Nucleus accumbens (tissue), 56 donors: Measurements from ENCODE around the gene LARP4B.

ENCODE experiments used
- DNase-seq, 56 donors: peaks; one replicate each; lab custom pipeline; 2025; lab: John Stamatoyannopoulos, UW

LARP4B gene

DNA sequence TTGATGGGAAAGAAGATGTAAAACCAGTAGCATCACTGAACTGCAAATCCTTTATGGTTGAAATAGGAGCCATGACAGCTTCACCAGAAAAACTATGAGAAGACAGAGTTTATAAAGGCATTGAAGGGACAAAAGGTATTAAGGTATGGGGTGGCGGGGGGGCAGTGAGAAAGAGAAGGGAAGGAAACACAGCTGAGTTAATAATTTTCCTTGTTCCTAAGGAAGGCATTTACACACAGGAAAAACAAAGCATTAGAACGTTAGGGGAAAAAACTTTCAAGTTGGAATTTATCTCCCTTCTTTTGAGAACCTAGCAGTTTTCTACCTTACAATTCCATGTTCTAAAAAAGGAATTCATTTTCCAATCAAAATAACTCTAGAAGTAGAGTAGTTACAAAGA is 4.4 kb downstream of the LARP4B start:
- DNase-seq, result no peak

- DNase-seq, result no peak
Observed at GRCh38 chr10:926075-926698, 5.3 kb downstream of the LARP4B start.

DNA sequence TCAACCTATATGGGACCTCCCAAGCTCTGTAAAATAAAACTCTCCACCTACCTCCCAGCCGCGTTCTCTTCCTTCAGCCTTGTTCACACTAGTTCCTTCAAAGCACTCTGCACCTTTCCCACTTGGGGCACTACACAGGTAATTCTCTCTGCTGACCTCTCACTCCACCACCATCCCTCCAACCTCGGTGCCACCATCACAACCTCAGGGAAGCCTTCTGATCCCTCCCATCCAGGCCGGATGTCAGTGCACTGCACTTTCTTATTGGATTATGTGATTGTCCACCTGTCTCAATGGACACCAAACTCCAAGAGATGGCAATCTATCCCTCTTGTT is 7.0 kb downstream of the LARP4B start:
- DNase-seq, result no peak

- DNase-seq, result no peak
Observed at GRCh38 chr10:923844-924523, 7.5 kb downstream of the LARP4B start.

DNA sequence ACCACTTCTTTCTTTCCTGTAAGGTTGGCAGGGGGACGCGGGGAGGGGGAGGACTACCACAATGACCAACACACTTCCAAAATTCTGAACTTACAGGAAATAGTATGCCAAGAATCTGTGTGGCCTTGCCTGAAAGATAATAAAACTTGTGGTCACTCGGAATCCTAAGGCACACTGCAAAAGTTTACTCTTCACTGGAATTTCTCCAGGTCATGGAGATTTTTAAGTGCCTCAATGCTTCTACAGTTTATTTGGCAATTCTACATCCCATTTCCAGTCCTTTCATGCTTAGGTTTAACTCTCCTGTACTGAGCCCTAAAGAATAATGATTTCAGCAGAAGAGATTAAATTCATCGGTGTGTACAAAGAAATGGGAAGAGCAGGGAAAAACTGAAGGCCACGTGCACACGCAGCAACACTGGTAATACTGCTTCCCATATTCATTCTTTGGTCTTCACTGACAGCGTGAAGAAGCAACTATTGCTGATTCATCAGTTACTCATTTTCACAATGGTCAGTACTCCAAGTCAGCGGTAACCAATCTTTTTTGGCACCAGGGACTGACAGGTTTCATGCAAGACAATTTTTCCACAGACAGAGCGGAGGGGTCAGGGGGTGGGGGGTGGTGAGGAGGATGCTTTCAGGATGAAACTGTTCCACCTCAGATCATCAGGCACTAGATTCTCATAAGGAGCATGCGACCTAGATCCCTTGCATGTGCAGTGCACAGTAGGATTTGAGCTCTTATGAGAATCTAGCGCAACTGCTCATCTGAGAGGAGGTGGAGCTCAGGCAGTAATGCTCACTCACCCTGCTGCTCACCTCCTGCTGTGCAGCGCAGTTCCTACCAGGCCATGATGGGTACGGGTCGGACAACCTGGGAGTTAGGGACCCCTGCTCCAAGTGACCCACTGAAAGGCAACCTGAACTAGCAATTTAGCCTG is 9.8 kb downstream of the LARP4B start:
- no peak for DNase-seq

DNA sequence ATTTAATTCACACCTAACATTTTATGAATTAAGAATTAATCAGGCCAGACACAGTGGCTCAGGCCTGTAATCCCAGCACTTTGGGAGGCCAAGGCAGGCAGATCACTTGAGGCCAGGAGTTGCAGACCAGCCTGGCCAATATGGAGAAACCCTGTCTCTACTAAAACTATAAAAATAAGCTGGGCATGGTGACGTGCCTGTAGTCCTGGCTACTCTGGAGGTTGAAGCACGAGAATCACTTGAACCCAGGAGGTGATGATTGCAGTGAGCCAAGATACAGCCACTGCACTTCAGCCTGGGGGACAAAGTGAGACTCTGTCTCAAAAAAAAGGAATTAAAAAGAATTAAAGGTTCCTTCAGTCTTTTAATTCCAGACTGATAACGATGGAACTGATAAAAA is 11.1 kb downstream of the LARP4B start:
- no peak for DNase-seq

DNA sequence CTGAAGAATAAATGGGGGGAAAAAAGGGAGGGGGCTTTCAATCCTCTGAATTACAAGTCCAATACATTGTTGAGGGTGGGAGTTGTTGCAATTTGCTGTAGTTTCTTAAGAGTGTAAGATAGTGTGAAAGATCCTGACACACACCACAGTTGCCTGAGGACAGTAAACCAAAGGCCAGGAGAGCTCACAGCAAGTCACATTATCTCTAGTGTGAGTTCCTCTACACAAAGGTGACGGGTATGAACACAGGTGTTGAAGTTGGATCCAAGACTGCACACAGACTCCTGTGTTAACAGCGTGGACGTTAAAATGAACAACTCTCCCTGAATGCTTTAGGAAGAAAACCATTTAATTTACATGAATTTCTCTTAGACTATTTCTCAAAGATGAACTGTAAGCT is 12.0 kb downstream of the LARP4B start:
- DNase-seq, result no peak

DNA sequence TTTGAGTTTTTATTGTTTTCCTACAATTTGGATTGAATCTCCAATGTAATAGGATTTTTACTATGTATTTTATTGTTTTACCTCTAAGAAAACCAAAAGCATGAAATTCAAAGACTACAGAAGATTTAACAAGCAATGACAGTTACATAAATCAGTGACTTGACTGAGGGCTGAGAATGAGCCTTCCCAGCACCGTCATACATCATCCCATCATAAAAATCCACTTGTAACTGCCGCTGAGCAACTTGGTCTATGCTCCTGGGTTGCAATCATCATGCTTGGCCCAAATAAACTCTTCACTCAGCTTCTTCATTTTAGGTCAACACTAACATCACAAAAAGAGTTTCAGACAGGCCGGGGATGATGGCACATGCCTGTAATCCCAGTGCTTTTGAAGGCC is 13.5 kb downstream of the LARP4B start:
- no peak for DNase-seq

DNA sequence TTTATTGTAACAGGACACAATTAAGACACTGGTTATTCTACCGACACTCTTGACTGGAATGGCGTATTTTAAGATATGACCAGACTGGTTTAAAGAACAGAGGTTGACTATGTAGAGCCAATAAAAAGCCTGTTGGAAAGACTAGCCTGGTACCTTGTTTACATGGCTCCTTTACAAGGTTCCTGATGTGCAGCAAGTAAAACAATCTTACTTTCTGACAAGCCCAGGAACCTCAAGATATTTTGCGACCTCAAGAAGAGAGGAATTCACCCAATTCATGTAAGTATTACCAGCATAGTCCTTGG is 14.1 kb downstream of the LARP4B start:
- DNase-seq, result no peak

GRCh38 chr10:916716-917415 is 14.6 kb downstream of the LARP4B start:
- DNase-seq, result no peak

GRCh38 chr10:909831-910230 is 21.7 kb downstream of the LARP4B start:
- DNase-seq, result no peak

- no peak for DNase-seq
Observed at GRCh38 chr10:905972-906371, 25.5 kb downstream of the LARP4B start.

DNA sequence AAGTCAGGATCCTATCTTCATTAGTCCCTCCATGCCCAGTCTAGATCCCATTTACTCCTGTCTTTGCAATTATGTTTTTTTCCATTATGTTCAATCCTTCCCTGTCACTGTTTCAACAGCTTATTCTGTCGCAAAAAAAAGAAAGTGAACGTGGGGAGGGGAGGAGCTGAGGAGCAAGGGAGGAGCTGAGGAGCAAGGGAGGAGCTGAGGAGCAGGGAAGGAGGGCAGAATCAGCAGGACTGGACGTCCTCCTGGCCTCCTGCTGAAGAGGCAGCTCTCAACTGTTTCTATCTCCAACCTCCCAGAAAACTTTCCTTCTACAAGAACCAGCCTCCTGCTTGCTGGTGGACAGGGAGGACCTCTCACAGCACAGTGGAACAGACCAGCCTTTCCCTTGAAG is 26.0 kb downstream of the LARP4B start:
- no peak for DNase-seq

DNA sequence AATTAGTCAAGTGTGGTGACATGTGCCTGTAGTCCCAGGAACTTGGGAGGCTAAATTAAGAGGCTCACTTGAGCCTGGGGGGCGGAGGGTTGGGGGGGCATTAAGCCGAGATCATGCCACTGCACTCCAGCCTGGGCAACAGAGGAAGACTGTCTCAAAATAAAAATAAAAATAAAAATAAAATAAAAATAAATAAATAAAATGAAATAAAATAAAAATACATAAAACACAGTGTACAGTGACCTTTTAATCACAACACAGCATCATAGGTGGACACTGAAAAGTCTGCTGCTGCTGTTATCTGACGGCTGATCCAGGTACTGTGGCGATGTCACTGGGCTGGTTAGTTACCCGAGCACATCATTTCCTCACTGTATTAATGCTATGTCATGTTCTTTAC is 27.1 kb downstream of the LARP4B start:
- no peak for DNase-seq

GRCh38 chr10:898141-898540 is 33.4 kb downstream of the LARP4B start:
- no peak for DNase-seq

DNA sequence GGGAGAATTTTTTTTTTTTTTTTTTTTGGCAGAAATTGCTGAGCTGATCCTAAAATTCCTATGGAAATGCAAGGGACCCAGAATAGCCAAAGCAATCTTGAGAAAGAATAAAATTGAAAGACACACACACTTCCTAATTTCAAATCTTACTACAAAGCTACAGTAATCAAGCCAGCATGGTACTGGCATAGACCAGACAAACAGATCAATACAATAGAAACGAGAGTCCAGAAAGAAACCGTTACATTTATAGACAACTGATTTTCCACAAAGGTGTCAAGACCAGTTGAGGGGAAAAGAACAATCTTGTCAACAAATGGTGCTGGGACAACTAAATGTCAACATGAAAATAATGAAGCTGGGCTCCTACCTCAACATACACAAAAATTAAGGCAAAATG is 34.5 kb downstream of the LARP4B start:
- no peak for DNase-seq

DNA sequence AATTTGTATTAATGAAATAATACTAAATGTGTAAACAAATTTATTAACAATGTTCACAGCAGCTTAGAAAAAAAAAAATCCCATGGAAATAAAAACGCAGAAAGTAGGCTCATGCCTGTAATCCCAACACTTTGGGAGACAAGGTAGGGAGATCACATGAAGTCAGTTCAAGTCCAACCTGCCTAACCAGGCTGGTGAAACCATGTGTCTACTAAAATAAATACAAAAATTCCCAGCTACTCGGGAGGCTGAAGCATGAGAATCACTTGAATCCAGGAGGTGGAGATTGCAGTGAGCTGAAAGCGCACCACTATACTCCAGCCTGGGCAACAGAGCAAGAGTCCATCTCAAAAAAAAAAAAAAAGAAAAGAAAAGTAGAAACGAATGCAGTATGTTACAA is 36.2 kb downstream of the LARP4B start:
- DNase-seq, result no peak

GRCh38 chr10:878895-879294 is 52.6 kb downstream of the LARP4B start:
- DNase-seq, result no peak

GRCh38 chr10:878333-878759 is 53.2 kb downstream of the LARP4B start:
- DNase-seq, result no peak

GRCh38 chr10:876438-876837 is 55.1 kb downstream of the LARP4B start:
- no peak for DNase-seq

- peak in 4 of 56 donors; percentile 6 to 23 (median 16) for DNase-seq
Observed at GRCh38 chr10:873020-873419, 58.5 kb downstream of the LARP4B start.
